A375 (cell line): ENCODE data around the gene PUDP. TPM values are rescaled to one million over a fixed set of nuclear protein-coding genes. Genes with fewer than 3 reads are reported as not detected.

ENCODE experiments used
- small RNA-seq: library from RNA; depleted of rRNA; stranded (forward); fragments of <200 nt; gene quantifications from one replicate; pipeline ENCODE3, GENCODE V24; 2014
- total RNA-seq: library from RNA; depleted of rRNA; stranded (reverse); fragments of >200 nt; shearing (Covaris generic); gene quantifications from 2 replicates; pipeline ENCODE4 v1.2.3, GENCODE V29; 2014; rRNA removed

Gene PUDP
- total RNA-seq: not detected in 2 replicates

DNA sequence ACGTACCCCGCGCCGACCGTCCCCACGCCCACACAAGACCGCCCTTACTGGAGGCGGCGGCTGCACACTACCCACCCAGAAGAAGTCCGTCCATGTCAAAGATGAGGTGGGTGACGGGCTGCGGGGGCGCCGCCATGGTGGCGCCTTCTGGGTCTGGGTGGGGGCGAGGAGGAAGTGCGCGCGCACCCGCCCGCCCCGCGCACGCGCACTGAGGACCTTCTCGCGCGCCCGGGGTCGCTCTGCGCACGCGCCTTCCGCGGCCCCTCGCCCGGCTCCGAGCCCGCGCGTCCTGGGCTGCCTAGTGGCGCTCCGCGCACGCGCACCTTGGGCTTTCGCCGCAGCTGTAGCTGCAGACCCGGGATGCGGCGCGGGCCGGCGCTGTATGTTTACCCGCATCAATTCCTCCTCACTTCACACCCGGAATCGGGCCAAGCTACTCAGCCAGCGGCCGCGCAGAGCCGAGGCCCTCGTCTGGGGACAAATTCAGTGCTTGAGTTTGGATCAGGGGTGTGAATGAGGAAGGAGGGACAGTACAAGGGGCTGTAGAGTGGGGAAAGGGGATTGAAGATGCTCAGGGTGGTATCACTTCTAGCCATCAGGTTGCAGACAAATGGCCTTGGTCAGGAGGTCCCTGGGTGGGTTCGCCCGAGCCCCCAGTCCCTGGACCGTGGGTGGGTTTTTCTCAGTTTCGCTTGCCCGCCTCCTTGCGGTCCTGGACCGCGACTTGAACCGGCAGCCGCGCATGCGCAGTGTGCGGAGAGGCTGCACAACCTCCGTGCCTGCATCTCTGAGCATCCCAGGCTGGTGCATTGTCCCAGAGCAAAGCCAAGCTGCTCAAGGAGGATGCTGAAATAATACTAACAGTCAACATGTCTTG, at the start of gene PUDP:
Gene PUDP (minus strand): TSS at position 176 of the 877 bp plus-strand sequence. CDS start 40 bp downstream, at position 136.

DNA sequence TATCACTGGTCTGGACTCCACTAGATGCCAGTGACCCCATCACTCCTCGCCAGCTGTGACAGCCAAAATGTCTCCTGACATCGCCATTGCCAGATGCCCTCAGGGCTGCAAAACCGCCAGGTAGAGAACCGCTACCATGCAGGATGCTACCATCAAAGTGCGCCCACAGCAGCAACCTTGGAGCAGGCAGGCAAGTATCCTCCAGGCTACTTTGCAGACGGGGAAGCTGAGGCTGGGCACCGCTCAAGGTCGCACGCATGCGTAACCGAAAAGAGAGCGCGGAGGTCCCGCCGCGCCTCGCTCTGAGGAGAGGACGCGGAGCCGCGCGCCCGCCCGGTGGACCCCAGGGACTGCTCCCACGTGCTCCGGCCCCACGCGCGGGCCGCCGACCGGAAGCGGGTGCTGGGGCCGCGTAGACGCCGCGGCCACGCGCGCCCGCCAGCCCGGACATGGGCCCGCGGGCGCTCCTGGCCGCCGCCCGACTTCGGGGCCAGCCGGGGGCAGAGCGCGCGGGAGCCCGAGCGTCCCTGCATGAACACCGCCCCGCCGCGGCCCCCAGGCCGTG, 458 bp downstream of the PUDP start, which contains the start of gene STS:
Gene STS (plus strand): TSS at position 300 of the 565 bp plus-strand sequence. CDS start 105,488 bp downstream, outside the sequence.

Small RNA genes lying within 50 kb of the gene (small RNA-seq; reads per million reads assigned to genes)
- gene MIR4767: not detected

Other genes with a start within 250 kb of the PUDP start
- gene STS, start 441 bp downstream of the PUDP start, total RNA-seq: not detected in 2 replicates